HepG2 (cell line): Measurements from ENCODE around the gene RTF1. TPM values are rescaled to one million over a fixed set of nuclear protein-coding genes. Genes with fewer than 3 reads are reported as not detected.

Experiments
- GMEB1 ChIP-seq: sonication (generic); formaldehyde crosslinking; IDR thresholded peaks from 2 replicates; pipeline ENCODE4 v1.5.1; 2020; ENCODE audit warnings: missing genetic modification reagents, mild to moderate bottlenecking, borderline replicate concordance
- MYNN ChIP-seq: sonication (generic); formaldehyde crosslinking; IDR thresholded peaks from 2 replicates; pipeline ENCODE4 v1.4.0; 2020; ENCODE audit warnings: mild to moderate bottlenecking, low read depth, missing genetic modification reagents
- NAIF1 ChIP-seq: sonication (generic); formaldehyde crosslinking; IDR thresholded peaks from 2 replicates; pipeline ENCODE4 v1.5.0; 2020; ENCODE audit warnings: mild to moderate bottlenecking, missing genetic modification reagents, borderline replicate concordance
- NONO ChIP-seq, 2 experiments: fragments of 450-650 bp in 1 of 2; sonication (generic) in 1 of 2; formaldehyde crosslinking in 1 of 2; IDR thresholded peaks in 1 of 2; conservative IDR thresholded peaks in 1 of 2; 2 replicates each; pipeline versions ENCODE4 v1.6.1 to v1.8.0; 2017 to 2022; ENCODE audit warnings: mild to moderate bottlenecking in 1 of 2, missing genetic modification reagents in 1 of 2, moderate library complexity in 1 of 2
- POLR2AphosphoS5 ChIP-seq: IDR thresholded peaks from 2 replicates; pipeline ENCODE4 v1.6.1; 2012; ENCODE audit warnings: low read depth, low read length
- SIX4 ChIP-seq: sonication (generic); formaldehyde crosslinking; IDR thresholded peaks from 2 replicates; pipeline ENCODE4 v1.4.0; 2020; ENCODE audit warnings: missing genetic modification reagents
- TEAD2 ChIP-seq: sonication (generic); formaldehyde crosslinking; IDR thresholded peaks from 2 replicates; pipeline ENCODE4 v1.9.0; 2021; ENCODE audit warnings: missing genetic modification reagents
- TP53 ChIP-seq: sonication (generic); formaldehyde crosslinking; conservative IDR thresholded peaks from 2 replicates; pipeline ENCODE4 v1.4.0; 2020; ENCODE audit warnings: missing genetic modification reagents
- ZBTB21 ChIP-seq: sonication (generic); formaldehyde crosslinking; IDR thresholded peaks from 2 replicates; pipeline ENCODE4 v1.4.0; 2020; ENCODE audit warnings: missing genetic modification reagents
- ZBTB42 ChIP-seq: sonication (generic); formaldehyde crosslinking; IDR thresholded peaks from 2 replicates; pipeline ENCODE4 v1.5.0; 2020; ENCODE audit warnings: mild to moderate bottlenecking, missing genetic modification reagents
- ZBTB44 ChIP-seq: sonication (generic); formaldehyde crosslinking; IDR thresholded peaks from 2 replicates; pipeline ENCODE4 v1.4.0; 2020; ENCODE audit warnings: missing genetic modification reagents
- ZBTB8A ChIP-seq: sonication (generic); formaldehyde crosslinking; IDR thresholded peaks from 2 replicates; pipeline ENCODE4 v1.4.0; 2020; ENCODE audit warnings: mild to moderate bottlenecking, low read depth, missing genetic modification reagents, borderline replicate concordance
- ZNF136 ChIP-seq: sonication (generic); formaldehyde crosslinking; IDR thresholded peaks from 2 replicates; pipeline ENCODE4 v1.8.1; 2022; ENCODE audit warnings: low read depth, mild to moderate bottlenecking, moderate library complexity, missing genetic modification reagents
- ZNF17 ChIP-seq: sonication (generic); formaldehyde crosslinking; IDR thresholded peaks from 2 replicates; pipeline ENCODE4 v1.5.0; 2020; ENCODE audit warnings: mild to moderate bottlenecking, missing genetic modification reagents
- ZNF274 ChIP-seq: sonication (generic); formaldehyde crosslinking; IDR thresholded peaks from 2 replicates; pipeline ENCODE4 v1.5.1; 2020; ENCODE audit warnings: mild to moderate bottlenecking, missing genetic modification reagents
- ZNF30 ChIP-seq: sonication (generic); formaldehyde crosslinking; IDR thresholded peaks from 2 replicates; pipeline ENCODE4 v1.5.0; 2020; ENCODE audit warnings: mild to moderate bottlenecking, missing genetic modification reagents
- ZNF468 ChIP-seq: sonication (generic); formaldehyde crosslinking; IDR thresholded peaks from 2 replicates; pipeline ENCODE4 v1.8.0; 2022; ENCODE audit warnings: mild to moderate bottlenecking, moderate library complexity, missing genetic modification reagents
- ZNF552 ChIP-seq: sonication (generic); formaldehyde crosslinking; IDR thresholded peaks from 2 replicates; pipeline ENCODE4 v1.9.0; 2022; ENCODE audit warnings: missing genetic modification reagents, mild to moderate bottlenecking, borderline replicate concordance
- ZNF556 ChIP-seq: sonication (generic); formaldehyde crosslinking; IDR thresholded peaks from 2 replicates; pipeline ENCODE4 v1.4.0; 2020; ENCODE audit warnings: mild to moderate bottlenecking, missing genetic modification reagents, borderline replicate concordance
- ZNF567 ChIP-seq: sonication (generic); formaldehyde crosslinking; IDR thresholded peaks from 2 replicates; pipeline ENCODE4 v1.8.1; 2023; ENCODE audit warnings: mild to moderate bottlenecking, missing genetic modification reagents, borderline replicate concordance
- ZNF580 ChIP-seq: IDR thresholded peaks from 2 replicates; pipeline ENCODE4 v1.6.1; 2016; ENCODE audit warnings: low read depth, borderline replicate concordance
- ZNF740 ChIP-seq: sonication (generic); formaldehyde crosslinking; IDR thresholded peaks from 2 replicates; pipeline ENCODE4 v1.4.0; 2020; ENCODE audit warnings: missing genetic modification reagents
- polyA plus RNA-seq, 8 experiments: library from polyadenylated mRNA; depleted of rRNA in 3 of 8; stranded (reverse) in 7 of 8; unstranded in 1 of 8; fragments of >200 nt; fragmentation: Illumina TruSeq in 4 of 8; extraction: Trizol in 4 of 8; gene quantifications; 2 replicates each; pipeline versions ENCODE4 v1.2.1 to v1.2.3, GENCODE V29; 2011 to 2016; ENCODE audit warnings: low read depth in 4 of 8, missing spikeins in 1 of 8, mixed read lengths in 1 of 8; ENCODE audit not compliant: insufficient read depth in 1 of 8
- total RNA-seq, 5 experiments: library from RNA; depleted of rRNA; stranded (reverse); fragments of >200 nt; fragmentation: Illumina TruSeq; extraction: Trizol; gene quantifications; 2 replicates each; pipeline ENCODE4 v1.2.3, GENCODE V29; 2016; ENCODE audit warnings: low read depth in 1 of 5

Gene RTF1
- total and polyA plus RNA-seq, 2 of the 13 experiments (the other 11 are each of a cell fraction or from before 2014, with no cell fraction given) = 13.9 to 17.9 TPM

GRCh38 chr15:41495736-41496599, 79.1 kb downstream of the RTF1 start (continued):
- TF ChIP-seq POLR2AphosphoS5 (0 out of 2 replicates have a peak, but pooled peaks have one; percentile 14), ZNF274 (CRISPR knock-in tag) (peak; percentile 67; the same call in 1 of the 2 replicates), MYNN (CRISPR knock-in tag) (no peak; the same call in 1 of the 2 replicates), SIX4 (CRISPR knock-in tag) (0 out of 2 replicates have a peak, but pooled peaks have one; percentile 17), ZNF30 (CRISPR knock-in tag) (no peak), TP53 (CRISPR knock-in tag) (no peak), ZBTB8A (0 out of 2 replicates have a peak, but pooled peaks have one; percentile 37), NONO (IDR thresholded peaks at IDR 0.05) (no peak), NONO (CRISPR knock-in tag; conservative IDR thresholded peaks at IDR 0.05) (peak; percentile 97), NAIF1 (CRISPR knock-in tag) (peak; percentile 28; the same call in 1 of the 2 replicates), ZNF580 (peak; percentile 86; the same call in 1 of the 2 replicates), ZNF17 (CRISPR knock-in tag) (peak; percentile 79; the same call in 1 of the 2 replicates), ZNF556 (CRISPR knock-in tag) (peak; percentile 21; the same call in 1 of the 2 replicates), GMEB1 (CRISPR knock-in tag) (peak; percentile 66; the same call in 1 of the 2 replicates), ZNF468 (no peak), ZNF552 (CRISPR knock-in tag) (no peak), ZBTB21 (CRISPR knock-in tag) (no peak), ZNF567 (CRISPR knock-in tag) (peak; percentile 72; the same call in 1 of the 2 replicates), ZNF136 (peak; percentile 83; the same call in 1 of the 2 replicates), ZBTB42 (CRISPR knock-in tag) (peak; percentile 72; the same call in 1 of the 2 replicates), ZNF740 (CRISPR knock-in tag) (0 out of 2 replicates have a peak, but pooled peaks have one; percentile 60), TEAD2 (CRISPR knock-in tag) (no peak), ZBTB44 (CRISPR knock-in tag) (no peak)
